Neural progenitor cell (in vitro differentiated cells): ENCODE data around the gene IFT88.

Experiments
- EZH2 ChIP-seq: fragments of 200-600 bp; sonication (generic); IDR thresholded peaks from 2 replicates; pipeline ENCODE4 v1.6.1; 2017; ENCODE audit warnings: antibody characterized with exemption, mild to moderate bottlenecking, moderate library complexity
- TF ChIP-seq, protein P1 (sequence below): fragments of 200-600 bp; sonication (generic); IDR thresholded peaks from 2 replicates; pipeline ENCODE4 v1.5.1; 2017; ENCODE audit warnings: antibody characterized with exemption, mild to moderate bottlenecking

DNA sequence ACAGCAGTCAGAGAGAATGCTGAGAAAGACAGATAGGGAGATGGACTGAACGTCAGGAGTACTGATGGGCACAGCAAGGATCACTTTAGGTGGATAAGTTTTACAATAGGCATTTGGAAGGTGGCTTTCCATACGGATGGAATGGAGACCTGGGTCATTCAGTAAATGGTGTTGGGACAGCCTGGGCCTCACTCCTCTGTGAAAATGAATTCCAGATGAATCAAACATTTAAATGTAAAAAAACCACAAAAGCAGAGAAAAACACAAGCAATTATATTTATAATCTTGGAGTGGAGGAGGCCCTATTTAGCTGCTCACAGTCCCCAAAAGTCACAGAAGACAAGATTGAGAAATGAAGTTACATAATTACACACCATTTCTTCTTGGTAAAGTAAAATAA is 141.3 kb downstream of the IFT88 start:
- TF ChIP-seq, protein P1, sequence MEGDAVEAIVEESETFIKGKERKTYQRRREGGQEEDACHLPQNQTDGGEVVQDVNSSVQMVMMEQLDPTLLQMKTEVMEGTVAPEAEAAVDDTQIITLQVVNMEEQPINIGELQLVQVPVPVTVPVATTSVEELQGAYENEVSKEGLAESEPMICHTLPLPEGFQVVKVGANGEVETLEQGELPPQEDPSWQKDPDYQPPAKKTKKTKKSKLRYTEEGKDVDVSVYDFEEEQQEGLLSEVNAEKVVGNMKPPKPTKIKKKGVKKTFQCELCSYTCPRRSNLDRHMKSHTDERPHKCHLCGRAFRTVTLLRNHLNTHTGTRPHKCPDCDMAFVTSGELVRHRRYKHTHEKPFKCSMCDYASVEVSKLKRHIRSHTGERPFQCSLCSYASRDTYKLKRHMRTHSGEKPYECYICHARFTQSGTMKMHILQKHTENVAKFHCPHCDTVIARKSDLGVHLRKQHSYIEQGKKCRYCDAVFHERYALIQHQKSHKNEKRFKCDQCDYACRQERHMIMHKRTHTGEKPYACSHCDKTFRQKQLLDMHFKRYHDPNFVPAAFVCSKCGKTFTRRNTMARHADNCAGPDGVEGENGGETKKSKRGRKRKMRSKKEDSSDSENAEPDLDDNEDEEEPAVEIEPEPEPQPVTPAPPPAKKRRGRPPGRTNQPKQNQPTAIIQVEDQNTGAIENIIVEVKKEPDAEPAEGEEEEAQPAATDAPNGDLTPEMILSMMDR, result no peak
- TF ChIP-seq EZH2, result no peak
